Ovary (tissue), 9 donors: Measurements from ENCODE around the gene VGLL4. TPM values are rescaled to one million over a fixed set of nuclear protein-coding genes. Genes with fewer than 3 reads are reported as not detected.

ENCODE experiments used
- DNase-seq, 5 donors: peaks; one replicate each; pipeline ENCODE4 v3.0.0-alpha.2; 2019 to 2020
- H3K27ac ChIP-seq, 2 donors: fragments of 200-600 bp; one replicate each; pipeline versions ENCODE4 v1.5.1 to v1.8.0; 2019 to 2022
- H3K27me3 ChIP-seq: fragments of 200-600 bp; one replicate; pipeline ENCODE4 v1.8.0; 2022
- H3K36me3 ChIP-seq: fragments of 200-600 bp; sonication (generic); one replicate; pipeline ENCODE4 v1.5.1; 2019
- H3K4me1 ChIP-seq: one replicate; pipeline ENCODE4 v1.8.1; 2013; ENCODE audit warnings: mild to moderate bottlenecking, moderate library complexity; ENCODE audit not compliant: insufficient read depth
- H3K4me3 ChIP-seq: fragments of 200-600 bp; sonication (generic); one replicate; pipeline ENCODE4 v1.5.1; 2017
- H3K9me3 ChIP-seq, 2 donors: fragments of 200-600 bp in 1 of 2; sonication (generic) in 1 of 2; one replicate each; pipeline versions ENCODE4 v1.5.1 to v1.8.1; 2013 to 2019; ENCODE audit warnings: mild to moderate bottlenecking in 1 of 2, moderate library complexity in 1 of 2
- CTCF ChIP-seq, 3 donors: fragments of 450-650 bp in 2 of 3; fragments of 200-600 bp in 1 of 3; IDR thresholded peaks; one replicate each; pipeline versions ENCODE4 v1.5.1 to v1.8.0; 2016 to 2022; ENCODE audit warnings: antibody characterized with exemption in 3 of 3, mild to moderate bottlenecking in 1 of 3
- EP300 ChIP-seq: sonication (generic); formaldehyde crosslinking; IDR thresholded peaks from one replicate; pipeline ENCODE4 v1.6.1; 2017; ENCODE audit warnings: antibody characterized with exemption
- POLR2A ChIP-seq: fragments of 450-650 bp; IDR thresholded peaks from one replicate; pipeline ENCODE4 v1.6.1; 2017; ENCODE audit warnings: antibody characterized with exemption, mild to moderate bottlenecking, moderate library complexity
- WGBS, 3 donors: extraction: QIAGEN DNeasy Blood & Tissue Kit in 1 of 3; methylation state at CpG; one replicate each; pipeline versions ENCODE4 v1.1.5 to v1.1.7; 2013 to 2017; 5-methylcytosine and 5-hydroxymethylcytosine counted together
- intact Hi-C, 4 donors: fragments of 100-400 bp; cut with DNase I; formaldehyde crosslinking; loops; one replicate each; pipeline versions ENCODE4 v1.11.0 to v1.15.1; 2022 to 2023
- polyA plus RNA-seq, 2 donors: library from polyadenylated mRNA; stranded (reverse); fragments of 200-250 nt in 1 of 2; fragments of 350-450 nt in 1 of 2; fragmentation: Illumina TruSeq in 1 of 2; extraction: RNeasy Lipid Tissue Mini Kit (QIAGEN cat#74804) in 1 of 2; gene quantifications; one replicate each; pipeline ENCODE4 v1.2.3, GENCODE V29; 2013 to 2014
- total RNA-seq, 7 donors: library from RNA; depleted of rRNA in 2 of 7; stranded (reverse); fragments of >200 nt in 2 of 7; fragmentation: NEBNext Ultra II Directional in 3 of 7; extraction: Animal tissue kit (Norgen Biotek cat#: 25700) in 3 of 7; gene quantifications; one replicate each; pipeline versions ENCODE4 v1.1.0 to v1.2.4, GENCODE V29; 2016 to 2023
- donor health status: DM: no; HTN: no; CAD: no; lungs with moderate emphysema.
- donor health status: DM: no; HTN: no; CAD: no.
- donor health status: Bipolar disorder and iron deficiency.
- donor health status: DM: yes; HTN: yes; CAD: no.
- donor health status: DM: no; HTN: no; CAD: no.
- donor health status: DM: yes; HTN: yes; CAD: no.

The VGLL4 gene
- total and polyA plus RNA-seq, 9 donors: 73.2 to 120 (median 106) TPM

GRCh38 chr3:11621077-11621476, 22.6 kb downstream of the VGLL4 start:
- Histone ChIP-seq H3K4me3 (no peak overlapping the region), H3K4me1 (peaks cover 21% of the 10 kb centered on the region), H3K9me3 (no peaks in the 10 kb centered on the region), H3K27ac (no peak overlapping the region), H3K36me3 (no peaks in the 10 kb centered on the region), H3K27me3 (no peaks in the 10 kb centered on the region)
- TF ChIP-seq EP300 (no peak), CTCF (IDR thresholded peaks at IDR 0.05) (no peak), POLR2A (no peak)
- WGBS, 3 donors: 95 to 98% (median 95%) methylated on average over 2 of the region's 2 CpGs
- no peak for DNase-seq
- intact Hi-C loops: no loop called here

- H3K4me3 ChIP-seq: no peak overlapping the region
- intact Hi-C loops: no loop called here
- H3K4me1 ChIP-seq: peaks cover 23% of the 10 kb centered on the region
- H3K27me3 ChIP-seq: no peaks in the 10 kb centered on the region
- TF ChIP-seq EP300: no peak
- TF ChIP-seq POLR2A: no peak
- no peak for TF ChIP-seq CTCF (IDR thresholded peaks at IDR 0.05)
- no peak overlapping the region for H3K27ac ChIP-seq
- DNase-seq: no peak
- H3K36me3 ChIP-seq: no peaks in the 10 kb centered on the region
- no peaks in the 10 kb centered on the region for H3K9me3 ChIP-seq
- WGBS, 3 donors: 77 to 80% (median 78%) methylated on average over 11 of the region's 11 CpGs
Measured at GRCh38 chr3:11619946-11620652, 23.6 kb downstream of the VGLL4 start.

- H3K4me3 ChIP-seq: no peak overlapping the region
- H3K27ac ChIP-seq: no peak overlapping the region
- DNase-seq: no peak
- WGBS, 3 donors: 89 to 91% (median 89%) methylated on average over 6 of the region's 6 CpGs
- intact Hi-C loops: no loop called here
- H3K9me3 ChIP-seq: no peaks in the 10 kb centered on the region
- no peaks in the 10 kb centered on the region for H3K27me3 ChIP-seq
- peaks cover 22% of the 10 kb centered on the region for H3K4me1 ChIP-seq
- TF ChIP-seq POLR2A (no peak), CTCF (IDR thresholded peaks at IDR 0.05) (no peak), EP300 (no peak)
- no peaks in the 10 kb centered on the region for H3K36me3 ChIP-seq
Measured at GRCh38 chr3:11619461-11619860, 24.3 kb downstream of the VGLL4 start.

GRCh38 chr3:11618904-11619303, 24.8 kb downstream of the VGLL4 start:
- Histone ChIP-seq H3K36me3 (no peaks in the 10 kb centered on the region), H3K27me3 (no peaks in the 10 kb centered on the region), H3K4me1 (peaks cover 24% of the 10 kb centered on the region), H3K27ac (no peak overlapping the region), H3K4me3 (no peak overlapping the region), H3K9me3 (no peaks in the 10 kb centered on the region)
- no peak for TF ChIP-seq POLR2A
- TF ChIP-seq EP300: no peak
- TF ChIP-seq CTCF (IDR thresholded peaks at IDR 0.05): no peak
- WGBS, 3 donors: 50 to 57% (median 50%) methylated on average over 5 of the region's 5 CpGs
- intact Hi-C loops: no loop called here
- no peak for DNase-seq
